Psoas muscle (tissue), 8 donors: ENCODE measurements around the gene KRTAP10-6. TPM values are rescaled to one million over a fixed set of nuclear protein-coding genes. Genes with fewer than 3 reads are reported as not detected.

Source experiments
- ATAC-seq, 4 donors: fragments of 200-7000 bp; cut with Tn5 transposase; one replicate each; pipeline ENCODE4 v1.9.1; 2020; ENCODE audit warnings: moderate library complexity in 3 of 4, mild to moderate bottlenecking in 2 of 4
- DNase-seq, 2 donors: peaks; one replicate each; pipeline ENCODE4 v3.0.0-alpha.2; 2020
- H3K27ac ChIP-seq: fragments of 200-600 bp; one replicate; pipeline ENCODE4 v1.8.0; 2022
- H3K27me3 ChIP-seq, 3 donors: fragments of 200-600 bp in 1 of 3; one replicate each; pipeline versions ENCODE4 v1.6.1 to v1.8.0; 2013 to 2022; ENCODE audit warnings: low read length in 2 of 3, mild to moderate bottlenecking in 2 of 3, moderate library complexity in 1 of 3; ENCODE audit not compliant: insufficient read depth in 3 of 3
- H3K36me3 ChIP-seq, 2 donors: fragments of 200-600 bp in 1 of 2; one replicate each; pipeline versions ENCODE4 v1.6.1 to v1.8.0; 2013 to 2022; ENCODE audit warnings: low read depth in 1 of 2, mild to moderate bottlenecking in 1 of 2, moderate library complexity in 1 of 2; ENCODE audit not compliant: insufficient read depth in 1 of 2
- H3K4me1 ChIP-seq: fragments of 200-600 bp; one replicate; pipeline ENCODE4 v1.8.0; 2022
- H3K4me3 ChIP-seq: fragments of 200-600 bp; one replicate; pipeline ENCODE4 v1.8.0; 2022; ENCODE audit warnings: mild to moderate bottlenecking
- H3K9me3 ChIP-seq: fragments of 200-600 bp; one replicate; pipeline ENCODE4 v1.8.0; 2022
- WGBS, 3 donors: extraction: QIAGEN DNeasy Blood & Tissue Kit; methylation state at CpG; one replicate each; pipeline versions ENCODE4 v1.1.6 to v1.1.7; 2013; 5-methylcytosine and 5-hydroxymethylcytosine counted together
- intact Hi-C, 2 donors: fragments of 100-400 bp; cut with DNase I; formaldehyde crosslinking; loops; one replicate each; pipeline versions ENCODE4 v1.11.0 to v1.14.2; 2022
- polyA plus RNA-seq, 3 donors: library from polyadenylated mRNA; stranded (reverse); fragments of 200-250 nt; gene quantifications; one replicate each; pipeline ENCODE4 v1.2.3, GENCODE V29; 2013
- total RNA-seq, 4 donors: library from RNA; stranded (reverse); fragmentation: NEBNext Ultra II Directional in 2 of 4; extraction: Animal tissue kit (Norgen Biotek cat#: 25700) in 2 of 4; gene quantifications; one replicate each; pipeline versions ENCODE4 v1.2.1 to v1.2.4, GENCODE V29; 2021 to 2023
- TF ChIP-seq, protein P1 (sequence below): fragments of 200-600 bp; IDR thresholded peaks from one replicate; pipeline ENCODE4 v1.8.0; 2022; ENCODE audit warnings: antibody characterized with exemption
- donor health status: healthy with polysubstance abuse.
- donor health status: DM: no; HTN: no; CAD: no; lungs with moderate emphysema.
- donor health status: Bipolar disorder and iron deficiency.
- donor health status: healthy.
- donor health status: DM: yes; HTN: yes; CAD: no.
- donor health status: DM: no; HTN: no; CAD: no.
- donor health status: DM: no; HTN: no; CAD: no.
- donor health status: DM: yes; HTN: yes; CAD: no.

Gene KRTAP10-6
- total and polyA plus RNA-seq, 7 donors = not detected

DNA sequence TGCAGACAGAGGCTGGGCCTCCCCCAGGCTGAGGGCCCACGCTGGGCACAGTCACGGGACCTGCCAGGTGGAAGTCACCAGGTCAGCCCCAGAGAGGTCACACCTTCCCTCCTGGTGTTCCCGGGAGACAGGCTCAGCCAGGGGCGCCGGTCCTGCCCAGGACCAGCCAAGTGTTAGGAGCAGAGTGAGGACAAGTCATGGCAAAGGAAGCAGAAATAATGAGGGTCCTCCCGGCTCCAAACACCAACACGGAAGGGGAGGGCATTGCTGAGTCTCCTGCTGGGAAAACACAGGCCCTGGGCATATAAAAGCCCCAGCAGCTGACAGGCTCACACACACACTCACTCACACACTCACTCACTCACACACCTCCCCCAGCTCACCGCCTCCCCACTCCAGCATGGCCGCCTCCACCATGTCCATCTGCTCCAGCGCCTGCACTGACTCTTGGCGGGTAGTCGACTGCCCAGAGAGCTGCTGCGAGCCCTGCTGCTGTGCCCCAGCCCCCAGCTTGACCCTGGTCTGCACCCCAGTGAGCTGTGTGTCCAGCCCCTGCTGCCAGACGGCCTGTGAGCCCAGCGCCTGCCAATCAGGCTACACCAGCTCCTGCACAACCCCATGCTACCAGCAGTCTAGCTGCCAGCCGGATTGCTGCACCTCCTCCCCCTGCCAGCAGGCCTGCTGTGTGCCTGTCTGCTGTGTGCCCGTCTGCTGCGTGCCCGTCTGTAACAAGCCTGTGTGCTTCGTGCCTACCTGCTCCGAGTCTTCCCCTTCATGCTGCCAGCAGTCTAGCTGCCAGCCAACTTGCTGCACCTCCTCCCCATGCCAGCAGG lies 44.9 kb upstream of the KRTAP10-6 start, which contains the start of gene KRTAP10-10:
Gene KRTAP10-10 (plus strand): TSS at position 339 of the 833 bp plus-strand sequence. CDS start 62 bp downstream, at position 401.
- WGBS, 3 donors = 24 to 38% (median 25%) methylated on average over 14 to 21 of the region's 21 CpGs
- intact Hi-C loops = no loop called here
- Histone ChIP-seq H3K9me3 (peaks cover 2% of the 10 kb centered on the region), H3K27ac (no peak within 1 kb of the TSS), H3K4me1 (no peaks in the 10 kb centered on the region), H3K27me3 (peaks cover 0 to 33% (median 14%) of the 10 kb centered on the region in 3 donors), H3K36me3 (no peaks in the 10 kb centered on the region), H3K4me3 (no peak within 1 kb of the TSS)
- TF ChIP-seq, protein P1, sequence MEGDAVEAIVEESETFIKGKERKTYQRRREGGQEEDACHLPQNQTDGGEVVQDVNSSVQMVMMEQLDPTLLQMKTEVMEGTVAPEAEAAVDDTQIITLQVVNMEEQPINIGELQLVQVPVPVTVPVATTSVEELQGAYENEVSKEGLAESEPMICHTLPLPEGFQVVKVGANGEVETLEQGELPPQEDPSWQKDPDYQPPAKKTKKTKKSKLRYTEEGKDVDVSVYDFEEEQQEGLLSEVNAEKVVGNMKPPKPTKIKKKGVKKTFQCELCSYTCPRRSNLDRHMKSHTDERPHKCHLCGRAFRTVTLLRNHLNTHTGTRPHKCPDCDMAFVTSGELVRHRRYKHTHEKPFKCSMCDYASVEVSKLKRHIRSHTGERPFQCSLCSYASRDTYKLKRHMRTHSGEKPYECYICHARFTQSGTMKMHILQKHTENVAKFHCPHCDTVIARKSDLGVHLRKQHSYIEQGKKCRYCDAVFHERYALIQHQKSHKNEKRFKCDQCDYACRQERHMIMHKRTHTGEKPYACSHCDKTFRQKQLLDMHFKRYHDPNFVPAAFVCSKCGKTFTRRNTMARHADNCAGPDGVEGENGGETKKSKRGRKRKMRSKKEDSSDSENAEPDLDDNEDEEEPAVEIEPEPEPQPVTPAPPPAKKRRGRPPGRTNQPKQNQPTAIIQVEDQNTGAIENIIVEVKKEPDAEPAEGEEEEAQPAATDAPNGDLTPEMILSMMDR = no peak
- no peak for DNase-seq
- no peak for ATAC-seq

DNA sequence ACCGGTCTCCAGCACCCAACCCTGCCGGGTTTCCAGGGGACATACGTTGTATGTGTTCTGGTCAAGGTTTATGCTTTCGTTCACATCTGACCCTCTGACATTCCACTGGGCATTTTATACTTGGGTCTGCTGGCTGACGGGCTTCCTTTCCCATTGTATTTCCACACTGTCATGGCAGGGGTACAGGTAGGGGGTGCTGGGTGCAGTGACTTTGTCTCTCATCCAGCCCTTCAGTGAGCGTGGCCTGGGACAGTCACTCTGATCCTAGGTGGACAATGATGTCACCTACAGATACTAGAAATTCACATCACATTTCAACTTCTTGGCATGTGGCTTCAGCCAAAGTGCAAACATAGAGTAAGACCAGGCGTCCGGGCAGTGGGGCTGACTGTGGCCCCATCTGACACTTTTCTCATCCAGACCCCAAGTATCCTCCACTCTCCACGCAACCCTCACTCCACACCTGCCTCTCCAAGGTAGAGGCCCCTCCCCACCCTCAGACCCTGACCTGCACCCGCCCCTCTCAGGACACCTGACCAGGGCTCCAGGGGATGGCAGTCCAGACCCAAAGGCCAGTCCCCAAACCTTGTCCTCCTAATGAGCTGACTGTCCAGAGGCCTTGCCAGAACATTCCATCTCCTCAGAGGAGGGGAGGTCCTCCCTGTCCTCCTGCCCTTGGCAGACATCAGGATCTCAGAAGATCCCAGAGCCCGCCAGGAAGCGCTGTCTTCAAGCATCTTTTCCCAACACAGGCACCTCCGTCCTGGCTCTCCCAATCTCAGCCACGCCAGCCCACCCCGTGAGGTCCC lies 44.1 kb upstream of the KRTAP10-6 start:
- no peak for DNase-seq
- no peak overlapping the region for H3K4me3 ChIP-seq
- peaks cover 0 to 33% (median 14%) of the 10 kb centered on the region in 3 donors for H3K27me3 ChIP-seq
- 75 to 76% (median 75%) methylated on average over 15 of the region's 15 CpGs for WGBS, 3 donors
- intact Hi-C loops = no loop called here
- no peaks in the 10 kb centered on the region for H3K4me1 ChIP-seq
- no peaks in the 10 kb centered on the region for H3K36me3 ChIP-seq
- ATAC-seq = no peak
- TF ChIP-seq, protein P1 = no peak
- H3K27ac ChIP-seq = no peak overlapping the region
- peaks cover 6% of the 10 kb centered on the region for H3K9me3 ChIP-seq

DNA sequence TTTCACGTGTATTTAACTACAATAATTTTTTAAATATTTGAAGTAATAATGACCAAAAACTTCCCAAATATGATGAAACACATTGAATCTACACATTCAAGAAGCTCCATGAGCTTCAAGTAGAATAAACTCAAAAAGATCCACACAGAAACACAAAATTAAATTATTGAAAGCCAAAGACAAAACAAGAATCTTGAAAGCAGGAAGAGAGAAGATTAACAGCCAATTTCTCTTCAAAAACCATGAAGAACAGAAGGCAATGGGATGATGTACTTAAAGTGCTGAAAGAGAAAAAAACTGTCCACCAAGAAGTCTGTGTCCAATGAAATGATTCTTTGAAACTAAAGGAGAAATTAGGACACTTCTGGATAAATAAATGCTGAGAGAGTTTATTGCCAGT lies 39.8 kb upstream of the KRTAP10-6 start:
- Histone ChIP-seq H3K27ac (no peak overlapping the region), H3K4me3 (no peak overlapping the region), H3K36me3 (no peaks in the 10 kb centered on the region), H3K4me1 (no peaks in the 10 kb centered on the region), H3K27me3 (peaks cover 0 to 24% (median 4%) of the 10 kb centered on the region in 3 donors), H3K9me3 (peaks cover 6% of the 10 kb centered on the region)
- DNase-seq (no peak), ATAC-seq (no peak)
- TF ChIP-seq, protein P1 = no peak
- 78 to 97% (median 83%) methylated on average over 1 of the region's 1 CpG for WGBS, 3 donors
- intact Hi-C loops = no loop called here

GRCh38 chr21:44630440-44630839 lies 38.1 kb upstream of the KRTAP10-6 start:
- H3K4me3 ChIP-seq = no peak overlapping the region
- H3K9me3 ChIP-seq = peaks cover 6% of the 10 kb centered on the region
- ATAC-seq = no peak
- no peak for DNase-seq
- no peaks in the 10 kb centered on the region for H3K4me1 ChIP-seq
- peaks cover 0 to 22% (median 0%) of the 10 kb centered on the region in 3 donors for H3K27me3 ChIP-seq
- H3K36me3 ChIP-seq = no peaks in the 10 kb centered on the region
- TF ChIP-seq, protein P1 = no peak
- intact Hi-C loops = no loop called here
- H3K27ac ChIP-seq = no peak overlapping the region
- 73 to 80% (median 75%) methylated on average over 2 of the region's 2 CpGs for WGBS, 3 donors
